GM21786 (cell line): Measurements from ENCODE around the gene ZFAND6.
"Not testable (repeated sequence)": the region's sequence is repeated elsewhere in the genome, so short reads cannot be mapped to it uniquely, and the experiment has no call there.

ENCODE experiments used
- ATAC-seq: cut with Tn5 transposase; IDR thresholded peaks from one replicate; pipeline ENCODE4 v1.9.1; 2021; ENCODE audit not compliant: unreplicated experiment

Gene ZFAND6

GRCh38 chr15:80095969-80096368, 36.5 kb downstream of the ZFAND6 start:
- no peak for ATAC-seq

GRCh38 chr15:80098341-80098740, 38.9 kb downstream of the ZFAND6 start:
- ATAC-seq, result no peak

- peak; percentile 50 for ATAC-seq
Measured at GRCh38 chr15:80099241-80099640, 39.8 kb downstream of the ZFAND6 start.

GRCh38 chr15:80099662-80100061, 40.2 kb downstream of the ZFAND6 start:
- ATAC-seq, result peak; percentile 76

GRCh38 chr15:80100247-80100646, 40.8 kb downstream of the ZFAND6 start:
- no peak for ATAC-seq

GRCh38 chr15:80105193-80105592, 45.7 kb downstream of the ZFAND6 start:
- ATAC-seq, result no peak

- no peak for ATAC-seq
Measured at GRCh38 chr15:80105595-80105994, 46.1 kb downstream of the ZFAND6 start.

GRCh38 chr15:80106051-80106450, 46.6 kb downstream of the ZFAND6 start:
- no peak for ATAC-seq

GRCh38 chr15:80107204-80107603, 47.7 kb downstream of the ZFAND6 start:
- no peak for ATAC-seq

GRCh38 chr15:80107774-80108173, 48.3 kb downstream of the ZFAND6 start:
- ATAC-seq, result no peak

GRCh38 chr15:80109388-80109787, 49.9 kb downstream of the ZFAND6 start:
- no peak for ATAC-seq

- ATAC-seq, result no peak
Measured at GRCh38 chr15:80110920-80111319, 51.4 kb downstream of the ZFAND6 start.

GRCh38 chr15:80114114-80114513, 54.6 kb downstream of the ZFAND6 start:
- no peak for ATAC-seq

- no peak for ATAC-seq
Measured at GRCh38 chr15:80115021-80115420, 55.5 kb downstream of the ZFAND6 start.

- no peak for ATAC-seq
Measured at GRCh38 chr15:80118956-80119355, 59.5 kb downstream of the ZFAND6 start.

GRCh38 chr15:80120636-80121035, 61.2 kb downstream of the ZFAND6 start:
- no peak for ATAC-seq

GRCh38 chr15:80121546-80121945, 62.1 kb downstream of the ZFAND6 start:
- no peak for ATAC-seq

- ATAC-seq, result no peak
Measured at GRCh38 chr15:80123034-80123433, 63.6 kb downstream of the ZFAND6 start.

GRCh38 chr15:80127253-80127652, 67.8 kb downstream of the ZFAND6 start:
- not testable (repeated sequence) for ATAC-seq

GRCh38 chr15:80127911-80128310, 68.4 kb downstream of the ZFAND6 start:
- ATAC-seq, result no peak

GRCh38 chr15:80132382-80132781, 72.9 kb downstream of the ZFAND6 start:
- no peak for ATAC-seq

- no peak for ATAC-seq
Measured at GRCh38 chr15:80136854-80137253, 77.4 kb downstream of the ZFAND6 start.

GRCh38 chr15:80138961-80139360, 79.5 kb downstream of the ZFAND6 start:
- no peak for ATAC-seq

- ATAC-seq, result no peak
Measured at GRCh38 chr15:80140909-80141308, 81.4 kb downstream of the ZFAND6 start.
